A673 (cell line): Measurements from ENCODE around the gene CDK4.

ENCODE experiments used
- EZH2 ChIP-seq: fragments of 200-600 bp; sonication (generic); IDR thresholded peaks from 2 replicates; pipeline ENCODE4 v1.6.1; 2017; ENCODE audit warnings: borderline replicate concordance, low read depth, mild to moderate bottlenecking, mixed read lengths, antibody characterized with exemption, low read length; ENCODE audit not compliant: poor library complexity, severe bottlenecking
- TF ChIP-seq, protein P1 (sequence below): fragments of 300-800, 200-600 bp; sonication (generic); conservative IDR thresholded peaks from 2 replicates; pipeline ENCODE4 v1.5.1; 2017; ENCODE audit warnings: low read depth, mild to moderate bottlenecking, antibody characterized with exemption, low read length, moderate library complexity, mixed read lengths

DNA sequence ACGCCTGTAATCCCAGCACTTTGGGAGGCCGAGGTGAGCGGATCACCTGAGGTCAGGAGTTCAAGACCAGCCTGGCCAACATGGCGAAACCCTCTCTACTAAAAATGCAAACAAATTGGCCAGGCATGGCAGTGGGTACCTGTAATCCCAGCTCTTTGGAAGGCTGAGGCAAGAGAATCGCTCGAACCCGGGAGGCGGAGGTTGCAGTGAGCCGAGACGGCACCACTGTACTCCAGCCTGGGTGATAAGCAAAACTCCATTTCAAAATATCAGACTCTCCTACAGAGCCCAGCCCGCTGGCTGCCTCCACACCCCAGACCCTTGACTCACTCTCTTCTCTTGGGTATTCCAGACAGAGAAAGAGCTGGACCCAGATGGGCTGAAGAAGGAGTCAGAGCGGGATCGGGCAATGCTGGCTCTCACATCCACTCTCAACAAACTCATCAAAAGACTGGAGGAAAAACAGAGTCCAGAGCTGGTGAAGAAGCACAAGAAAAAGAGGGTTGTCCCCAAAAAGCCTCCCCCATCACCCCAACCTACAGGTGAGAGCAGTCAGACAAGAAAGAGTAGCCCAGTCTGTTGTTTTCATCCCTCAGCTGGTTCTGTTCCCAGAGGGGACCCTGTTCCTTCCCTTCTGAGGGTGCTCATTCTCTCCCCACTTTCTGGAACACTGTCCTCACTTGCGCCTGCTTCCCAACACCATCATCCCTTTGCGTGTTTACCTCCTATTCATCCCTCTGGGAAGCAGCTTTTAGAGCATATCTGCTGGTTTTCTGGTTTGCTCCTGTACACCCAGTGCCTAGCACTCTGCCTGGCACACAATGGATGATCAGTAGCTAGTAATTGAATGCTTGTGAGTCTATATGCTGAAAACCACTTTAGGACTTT lies 33.2 kb downstream of the CDK4 start:
- TF ChIP-seq, protein P1, sequence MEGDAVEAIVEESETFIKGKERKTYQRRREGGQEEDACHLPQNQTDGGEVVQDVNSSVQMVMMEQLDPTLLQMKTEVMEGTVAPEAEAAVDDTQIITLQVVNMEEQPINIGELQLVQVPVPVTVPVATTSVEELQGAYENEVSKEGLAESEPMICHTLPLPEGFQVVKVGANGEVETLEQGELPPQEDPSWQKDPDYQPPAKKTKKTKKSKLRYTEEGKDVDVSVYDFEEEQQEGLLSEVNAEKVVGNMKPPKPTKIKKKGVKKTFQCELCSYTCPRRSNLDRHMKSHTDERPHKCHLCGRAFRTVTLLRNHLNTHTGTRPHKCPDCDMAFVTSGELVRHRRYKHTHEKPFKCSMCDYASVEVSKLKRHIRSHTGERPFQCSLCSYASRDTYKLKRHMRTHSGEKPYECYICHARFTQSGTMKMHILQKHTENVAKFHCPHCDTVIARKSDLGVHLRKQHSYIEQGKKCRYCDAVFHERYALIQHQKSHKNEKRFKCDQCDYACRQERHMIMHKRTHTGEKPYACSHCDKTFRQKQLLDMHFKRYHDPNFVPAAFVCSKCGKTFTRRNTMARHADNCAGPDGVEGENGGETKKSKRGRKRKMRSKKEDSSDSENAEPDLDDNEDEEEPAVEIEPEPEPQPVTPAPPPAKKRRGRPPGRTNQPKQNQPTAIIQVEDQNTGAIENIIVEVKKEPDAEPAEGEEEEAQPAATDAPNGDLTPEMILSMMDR: no peak
- TF ChIP-seq EZH2: no peak
